Mesothelial cell of epicardium (in vitro differentiated cells): ENCODE data around the gene SCUBE1. TPM values are rescaled to one million over a fixed set of nuclear protein-coding genes. Genes with fewer than 3 reads are reported as not detected.

Source experiments
- DNase-seq, 2 experiments: peaks; one replicate each; pipeline ENCODE4 v3.0.0; 2021; ENCODE audit warnings: low spot score in 2 of 2; ENCODE audit not compliant: unreplicated experiment in 2 of 2
- H3K27ac Mint-ChIP-seq: 2 replicates; pipeline ENCODE4 v1.8.0; 2021; ENCODE audit warnings: mixed read lengths
- H3K27me3 Mint-ChIP-seq: 2 replicates; pipeline ENCODE4 v1.8.0; 2021; ENCODE audit warnings: low read depth, mixed read lengths
- H3K36me3 Mint-ChIP-seq: 2 replicates; pipeline ENCODE4 v1.8.0; 2021; ENCODE audit warnings: mixed read lengths
- H3K4me1 Mint-ChIP-seq: 2 replicates; pipeline ENCODE4 v1.8.0; 2021; ENCODE audit warnings: mixed read lengths
- H3K4me3 Mint-ChIP-seq: 2 replicates; pipeline ENCODE4 v1.8.0; 2021; ENCODE audit warnings: mild to moderate bottlenecking, moderate library complexity, mixed read lengths
- H3K9me3 Mint-ChIP-seq: 2 replicates; pipeline ENCODE4 v1.8.0; 2021; ENCODE audit warnings: mixed read lengths
- CTCF ChIP-seq: fragments of 200-600 bp; sonication (generic); IDR thresholded peaks from one replicate; pipeline ENCODE4 v1.5.0; 2021; ENCODE audit warnings: antibody characterized with exemption; ENCODE audit not compliant: unreplicated experiment
- total RNA-seq: library from RNA; stranded (reverse); gene quantifications from 3 replicates; pipeline ENCODE4 v1.2.1, GENCODE V29; 2021

The SCUBE1 gene
- total RNA-seq, 1 donor from 2014 or later = 19.3 TPM

- Mint-ChIP-seq H3K36me3 (no peaks in the 10 kb centered on the region), H3K4me3 (no peak overlapping the region), H3K9me3 (no peaks in the 10 kb centered on the region), H3K27me3 (no peaks in the 10 kb centered on the region), H3K27ac (no peak overlapping the region), H3K4me1 (peaks cover 8% of the 10 kb centered on the region)
- no peak for TF ChIP-seq CTCF
- DNase-seq = no peak
These were observed 131.2 kb downstream of the SCUBE1 start for GRCh38 chr22:43211941-43212433.

- Mint-ChIP-seq H3K36me3 (no peaks in the 10 kb centered on the region), H3K4me3 (no peak overlapping the region), H3K27ac (no peak overlapping the region), H3K27me3 (no peaks in the 10 kb centered on the region), H3K4me1 (peaks cover 10% of the 10 kb centered on the region), H3K9me3 (no peaks in the 10 kb centered on the region)
- no peak for DNase-seq
- TF ChIP-seq CTCF = no peak
These were observed 132.3 kb downstream of the SCUBE1 start for GRCh38 chr22:43210631-43211515.

DNA sequence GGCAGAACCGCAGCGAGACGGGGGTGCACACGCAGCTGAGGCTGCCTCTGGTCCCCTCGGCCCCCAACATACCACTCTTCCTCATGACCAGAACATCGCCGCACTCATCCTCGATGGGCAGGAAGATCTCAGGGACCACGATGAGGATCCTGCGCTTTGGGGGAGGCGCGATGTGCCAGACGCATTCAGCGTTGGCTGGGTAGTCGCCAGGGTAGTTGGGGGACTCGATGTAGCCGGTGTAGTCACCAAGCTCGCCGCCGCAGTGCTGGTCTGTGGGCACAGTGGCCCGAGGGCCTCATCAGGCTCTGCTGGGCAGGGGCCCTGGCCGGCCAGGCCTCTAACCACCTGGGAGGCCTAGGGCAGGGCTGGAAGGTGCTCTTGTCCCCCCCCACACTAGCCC lies 133.2 kb downstream of the SCUBE1 start:
- no peak for DNase-seq
- Mint-ChIP-seq H3K4me1 (peaks cover 10% of the 10 kb centered on the region), H3K27ac (no peak overlapping the region), H3K27me3 (no peaks in the 10 kb centered on the region), H3K36me3 (no peaks in the 10 kb centered on the region), H3K9me3 (no peaks in the 10 kb centered on the region), H3K4me3 (no peak overlapping the region)
- no peak for TF ChIP-seq CTCF

GRCh38 chr22:43209523-43209890 lies 133.7 kb downstream of the SCUBE1 start:
- no peak overlapping the region for H3K27ac Mint-ChIP-seq
- no peak for TF ChIP-seq CTCF
- DNase-seq = no peak
- no peaks in the 10 kb centered on the region for H3K27me3 Mint-ChIP-seq
- H3K4me3 Mint-ChIP-seq = no peak overlapping the region
- no peaks in the 10 kb centered on the region for H3K36me3 Mint-ChIP-seq
- H3K4me1 Mint-ChIP-seq = peaks cover 10% of the 10 kb centered on the region
- H3K9me3 Mint-ChIP-seq = no peaks in the 10 kb centered on the region

GRCh38 chr22:43208703-43209522 lies 134.3 kb downstream of the SCUBE1 start:
- DNase-seq = no peak
- no peaks in the 10 kb centered on the region for H3K27me3 Mint-ChIP-seq
- H3K27ac Mint-ChIP-seq = no peak overlapping the region
- H3K36me3 Mint-ChIP-seq = no peaks in the 10 kb centered on the region
- peaks cover 11% of the 10 kb centered on the region for H3K4me1 Mint-ChIP-seq
- no peak for TF ChIP-seq CTCF
- no peak overlapping the region for H3K4me3 Mint-ChIP-seq
- H3K9me3 Mint-ChIP-seq = no peaks in the 10 kb centered on the region
